NCI-H146 treated with DMSO at 0.1 percent for 48 hours (cell line): Measurements from ENCODE around the gene CBARP.

Source experiments
- DNase-seq: peaks from one replicate; lab custom pipeline; 2025; ENCODE audit not compliant: unreplicated experiment; lab: John Stamatoyannopoulos, UW

CBARP gene

DNA sequence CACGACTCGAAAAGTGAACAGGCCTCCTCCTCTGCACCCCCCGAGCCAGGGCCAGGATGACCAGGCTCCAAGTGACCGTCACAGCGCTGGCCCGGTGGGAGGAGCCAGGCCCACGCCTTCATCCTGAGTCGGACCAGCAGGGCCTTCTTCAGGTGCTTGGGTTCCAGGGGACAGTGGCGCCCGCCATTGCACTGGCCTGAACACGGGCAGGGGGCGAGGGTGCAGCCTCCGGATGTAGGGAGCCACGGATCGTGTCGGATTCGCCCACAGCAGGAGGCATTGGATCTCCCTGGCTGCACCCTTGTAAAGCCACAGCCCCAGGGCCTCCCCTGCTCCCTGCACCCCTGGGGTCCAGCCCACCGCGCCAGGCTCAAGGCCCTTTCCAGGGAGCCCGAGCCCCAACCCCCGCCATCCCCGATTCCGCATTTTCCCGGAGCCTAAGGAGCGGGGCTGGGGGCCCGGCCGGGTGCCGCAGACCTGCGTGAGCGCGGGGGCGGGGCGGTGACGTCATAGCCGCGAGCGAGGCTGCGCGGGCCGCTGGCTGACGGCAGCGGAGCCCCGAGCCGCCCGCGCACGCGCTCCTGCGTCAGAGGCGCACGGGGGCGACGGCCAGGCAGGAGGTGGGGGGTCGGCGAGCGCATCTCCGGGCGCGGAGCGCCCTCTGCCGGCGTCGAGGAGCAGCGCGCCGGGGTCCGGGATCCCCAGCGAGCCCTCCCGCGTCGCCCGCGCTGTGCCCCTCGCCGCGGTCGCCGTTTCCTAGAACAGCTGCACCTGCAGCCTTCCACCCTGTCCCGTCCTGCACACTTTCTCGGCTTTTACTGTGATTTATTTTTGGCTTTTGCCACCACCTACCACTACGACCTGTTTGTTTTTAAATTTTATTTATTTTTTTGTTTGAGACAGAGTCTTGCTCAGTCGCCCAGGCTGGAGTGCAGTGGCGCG, 2.3 kb upstream of the CBARP start:
- peak; percentile 43 for DNase-seq

DNA sequence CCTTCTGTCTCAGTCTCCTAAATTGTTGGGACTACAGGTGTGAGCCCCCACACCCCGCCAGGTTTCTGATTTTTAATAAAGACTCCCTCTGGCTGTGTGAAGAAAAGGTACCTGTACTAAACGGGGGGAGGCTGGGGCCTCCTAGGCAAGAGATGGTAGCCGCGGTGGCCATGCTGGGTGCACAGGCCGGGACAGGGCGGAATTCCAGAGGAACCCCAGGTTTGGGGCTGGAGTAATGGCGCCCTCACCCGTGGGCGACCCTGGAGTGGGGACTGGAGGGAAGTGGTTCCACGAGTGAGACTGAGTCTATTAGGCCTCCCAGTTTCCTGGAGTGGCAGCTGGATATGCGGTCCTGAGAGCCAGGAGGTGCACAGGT, 1.6 kb upstream of the CBARP start:
- no peak for DNase-seq

DNA sequence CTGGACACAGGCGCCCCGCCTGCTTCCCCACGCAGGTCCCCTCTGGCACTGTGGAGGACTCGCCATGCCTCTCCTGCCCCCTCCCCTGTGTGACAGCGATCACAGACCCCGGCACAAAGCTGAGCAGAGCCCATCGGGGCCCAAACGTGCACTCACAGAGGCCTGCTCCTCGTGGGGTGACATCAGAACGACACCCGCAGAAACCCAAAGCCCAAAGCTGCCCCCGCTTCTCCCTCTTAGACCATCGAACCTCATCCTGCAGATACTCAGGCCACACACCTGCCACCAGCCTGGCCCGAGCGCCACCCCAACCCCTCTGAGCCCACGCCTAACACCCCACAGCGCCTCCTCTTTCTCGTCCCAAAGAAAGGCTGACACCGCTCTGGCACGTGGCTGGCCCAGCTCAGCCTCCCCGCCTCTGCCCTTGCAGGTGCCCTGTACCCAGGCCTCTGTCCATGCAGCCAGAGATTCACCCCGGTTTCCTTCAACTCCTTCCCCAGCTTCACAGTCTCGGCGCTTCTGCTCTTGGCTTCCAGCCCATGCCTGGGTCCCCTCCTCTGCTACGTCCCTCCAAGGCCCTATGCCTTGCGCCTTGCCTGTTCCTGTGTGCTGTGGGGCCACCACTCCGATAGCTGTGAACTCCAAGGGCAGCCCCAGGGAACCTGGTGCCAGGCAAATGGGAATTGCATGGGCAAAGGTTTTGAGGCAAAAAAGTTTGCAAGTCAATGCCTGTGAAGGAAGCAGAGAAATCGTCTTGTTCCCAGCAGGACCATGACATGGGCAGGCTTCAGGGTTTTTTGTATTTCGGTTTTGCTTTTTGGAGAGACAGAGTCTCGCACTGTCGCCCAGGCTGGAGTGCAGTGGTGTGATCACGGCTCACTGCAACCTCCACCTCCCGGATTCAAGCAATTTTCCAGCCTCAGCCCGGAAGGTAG, 831 bp upstream of the CBARP start:
- DNase-seq: no peak

DNA sequence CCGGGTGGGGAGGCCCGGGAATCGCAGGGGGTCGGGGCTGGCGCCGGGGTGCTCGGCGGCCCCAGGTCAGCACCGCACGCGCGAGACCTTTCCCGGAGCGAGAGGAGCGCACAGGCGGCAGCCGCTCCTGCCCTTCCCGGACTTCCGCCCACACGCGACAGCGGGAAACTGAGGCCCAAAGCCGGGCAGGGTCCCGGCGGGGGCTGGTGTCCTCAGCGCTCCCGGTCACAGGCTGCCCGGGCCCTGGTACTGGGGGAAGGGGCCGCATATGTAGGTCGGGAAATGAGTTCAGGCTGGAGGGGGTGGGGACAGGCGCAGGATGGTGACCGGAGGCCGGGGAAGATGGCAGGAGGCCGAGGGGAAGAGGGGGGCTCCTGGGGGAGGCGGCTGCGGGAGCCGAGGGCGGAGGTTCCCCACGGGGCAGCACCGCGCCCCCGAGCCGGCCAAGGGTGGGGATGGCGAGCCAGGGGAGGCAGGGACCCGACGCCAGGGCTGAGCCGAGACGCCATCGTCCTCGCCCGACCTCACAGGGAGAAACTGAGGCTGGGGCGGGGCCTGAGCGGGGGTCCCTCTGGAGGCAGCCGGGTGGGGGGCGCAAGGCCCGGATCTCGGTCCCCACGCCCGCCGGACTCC, 662 bp downstream of the CBARP start:
- no peak for DNase-seq

DNA sequence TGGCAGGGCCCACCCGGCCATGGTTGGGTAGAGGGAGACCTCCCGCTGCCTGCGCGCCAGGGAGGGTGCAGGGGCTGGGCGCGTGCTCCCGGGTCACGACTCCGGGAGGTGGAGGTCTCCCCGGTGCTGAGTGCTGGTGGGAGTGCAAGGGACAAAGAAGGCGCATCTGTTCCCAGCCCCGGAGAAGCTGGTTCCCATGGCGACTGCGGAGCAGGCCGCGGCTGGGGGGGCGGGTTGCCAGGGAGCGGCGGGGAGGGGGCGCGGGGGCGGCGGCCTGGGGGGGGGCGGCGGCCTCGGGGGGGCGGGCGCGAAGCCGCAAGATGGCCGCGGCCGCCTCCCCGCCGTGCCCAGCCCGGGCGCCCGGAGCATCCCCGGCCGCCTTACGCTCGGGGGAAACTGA, 1.2 kb downstream of the CBARP start:
- DNase-seq: no peak

DNA sequence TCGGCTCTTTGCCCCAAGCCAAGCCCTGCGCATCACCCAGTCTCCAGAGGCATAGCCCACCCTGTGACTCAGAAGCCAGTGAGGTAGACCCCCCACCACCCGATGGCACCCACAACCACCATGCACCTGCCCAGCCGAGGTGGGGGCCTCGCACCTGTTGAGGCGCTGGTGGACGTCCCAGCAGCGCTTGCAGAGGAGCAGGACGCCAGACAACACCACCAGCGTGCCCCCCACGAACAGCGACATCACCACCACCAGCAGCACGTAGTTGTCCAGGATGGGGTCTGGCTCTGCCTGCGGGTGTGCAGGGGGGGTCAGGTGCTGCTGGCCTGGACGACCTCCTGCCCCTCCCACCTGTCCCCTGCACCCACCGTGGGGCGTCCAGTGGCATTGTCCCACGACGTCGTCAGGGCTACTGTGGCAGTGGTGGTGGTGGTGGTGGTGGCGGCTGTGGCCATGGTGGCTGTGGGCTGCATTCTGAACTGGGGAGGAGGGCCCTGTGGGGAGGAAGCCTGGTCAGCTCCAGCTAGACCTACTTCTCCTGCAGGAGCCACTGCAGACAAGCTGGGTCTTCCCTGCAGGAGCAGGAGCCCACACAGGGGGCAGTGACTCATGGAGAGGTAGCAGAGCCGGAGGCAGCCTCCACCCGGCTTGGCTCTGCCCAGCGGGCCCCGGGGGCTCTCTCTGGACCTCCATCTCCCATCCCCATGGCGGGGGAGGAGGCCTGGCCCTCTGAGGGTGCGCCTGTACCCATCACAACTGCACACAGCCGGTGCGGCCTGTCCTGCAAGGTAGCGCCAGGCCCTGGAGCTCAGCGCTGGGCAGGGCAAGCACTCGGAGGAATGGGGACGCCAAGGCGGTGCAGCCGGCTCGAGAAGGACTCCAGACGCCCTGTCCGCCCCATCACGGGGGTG, 1.9 kb downstream of the CBARP start:
- no peak for DNase-seq

DNA sequence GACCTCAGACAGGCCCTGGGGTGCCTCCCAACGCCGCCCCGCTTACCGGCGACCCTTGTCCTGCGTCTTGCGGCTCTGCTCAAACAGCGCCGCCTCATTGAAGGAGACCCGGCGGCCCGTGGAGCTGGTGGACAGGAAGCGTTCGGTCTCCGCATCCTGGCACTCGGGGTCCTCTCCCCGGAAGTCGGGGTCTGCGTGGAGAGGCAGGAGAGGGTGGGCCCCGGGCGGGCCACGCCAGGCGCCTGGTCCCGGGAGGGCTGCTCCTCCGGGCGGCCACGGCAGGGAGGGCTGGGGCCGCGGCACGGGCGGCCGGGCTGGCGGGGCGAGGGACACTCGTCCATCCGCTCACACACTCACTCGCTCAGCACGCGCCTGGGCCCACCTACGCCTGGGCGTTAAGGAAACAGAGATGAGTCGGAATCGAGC, 2.8 kb downstream of the CBARP start:
- DNase-seq: no peak

DNA sequence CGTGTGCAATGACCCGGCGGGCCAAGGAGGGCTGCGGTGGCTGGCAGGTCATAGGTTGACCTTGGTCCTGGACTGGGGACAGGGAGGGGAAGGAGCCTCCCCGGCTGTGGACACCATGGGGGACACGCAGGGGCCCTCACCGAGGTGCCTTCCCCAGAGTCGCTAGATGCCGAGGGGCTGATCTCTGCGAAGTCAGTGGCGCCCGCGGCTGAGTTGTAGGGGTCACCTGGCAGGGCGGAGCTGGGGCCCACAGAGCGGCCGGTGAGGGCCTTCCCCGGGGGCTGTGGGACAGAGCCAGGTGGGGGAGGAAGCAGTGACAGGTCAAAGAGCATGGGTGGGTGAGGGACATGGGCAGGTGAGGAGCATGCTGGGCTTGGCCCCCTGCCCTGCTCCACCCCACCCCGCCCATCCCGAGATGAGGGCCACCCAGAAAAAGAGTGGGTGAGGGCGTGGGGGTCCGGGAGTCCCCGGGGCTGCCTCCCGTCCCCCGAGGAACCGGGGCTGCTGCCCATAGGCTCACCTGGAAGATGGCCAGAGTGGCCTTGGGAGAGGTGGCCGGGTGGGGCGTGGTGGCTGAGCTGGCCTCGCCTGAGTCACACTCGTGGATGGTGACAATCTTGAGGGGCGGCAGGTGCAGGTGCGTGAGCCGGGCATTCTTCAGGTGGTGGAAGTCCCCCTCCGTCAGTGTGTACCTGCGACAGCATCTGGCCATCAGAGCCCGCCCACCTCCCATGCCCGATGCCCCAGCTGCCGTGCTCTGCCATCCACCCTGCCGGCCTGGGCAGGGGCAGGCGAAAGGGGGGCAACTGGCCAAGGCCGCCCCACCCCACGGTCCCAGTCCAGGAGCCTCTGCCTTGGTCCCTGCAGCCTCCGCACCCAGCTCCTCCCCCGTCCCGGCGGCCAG, 3.5 kb downstream of the CBARP start:
- DNase-seq: no peak

DNA sequence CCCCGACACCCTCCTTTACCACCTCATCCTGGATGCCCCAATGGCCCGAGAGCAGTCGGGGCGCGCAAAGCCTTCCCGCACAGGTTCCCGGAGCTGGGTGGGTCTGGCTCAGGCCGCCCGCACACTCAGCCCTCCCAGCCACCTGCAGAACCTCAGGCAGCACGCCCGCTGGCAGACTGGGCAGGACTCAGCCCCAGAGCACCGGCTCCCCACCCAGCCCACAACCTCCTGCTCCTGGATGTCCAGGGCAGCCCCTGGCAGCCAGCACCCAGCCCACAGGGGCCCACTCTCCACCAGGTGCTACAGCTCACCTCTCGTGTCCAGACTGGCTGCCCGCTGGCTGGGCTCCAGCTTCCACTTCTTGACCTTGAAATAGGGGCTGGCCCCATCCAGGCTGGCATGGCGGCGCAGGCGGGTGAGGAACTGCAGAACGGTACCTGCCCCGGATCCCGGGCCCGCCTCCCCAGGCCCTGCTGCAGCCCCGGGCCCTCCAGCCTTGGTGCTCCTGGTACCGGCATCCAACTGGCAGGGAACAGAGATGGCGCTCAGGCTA, 4.6 kb downstream of the CBARP start:
- DNase-seq: no peak

DNA sequence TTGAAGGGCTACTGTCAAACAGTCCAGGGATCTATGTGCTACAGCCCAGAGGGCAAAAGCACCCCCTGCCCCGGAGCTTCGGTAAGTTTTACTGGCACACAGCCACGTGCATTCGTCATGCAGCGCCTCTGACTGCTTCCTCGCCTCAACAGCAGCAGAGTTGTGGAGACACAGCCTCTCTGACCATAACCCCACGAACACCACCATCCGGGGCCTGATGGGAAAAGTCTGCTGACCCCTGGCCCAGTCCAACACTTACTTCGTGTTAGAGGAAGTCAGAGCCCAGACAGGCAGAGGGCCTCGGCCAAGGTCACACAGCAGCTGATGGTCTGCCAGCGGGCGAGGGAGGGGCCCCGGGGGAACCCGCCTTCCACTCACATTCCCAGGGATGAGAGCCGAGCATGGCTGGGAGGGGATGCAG, 5.1 kb downstream of the CBARP start:
- no peak for DNase-seq

DNA sequence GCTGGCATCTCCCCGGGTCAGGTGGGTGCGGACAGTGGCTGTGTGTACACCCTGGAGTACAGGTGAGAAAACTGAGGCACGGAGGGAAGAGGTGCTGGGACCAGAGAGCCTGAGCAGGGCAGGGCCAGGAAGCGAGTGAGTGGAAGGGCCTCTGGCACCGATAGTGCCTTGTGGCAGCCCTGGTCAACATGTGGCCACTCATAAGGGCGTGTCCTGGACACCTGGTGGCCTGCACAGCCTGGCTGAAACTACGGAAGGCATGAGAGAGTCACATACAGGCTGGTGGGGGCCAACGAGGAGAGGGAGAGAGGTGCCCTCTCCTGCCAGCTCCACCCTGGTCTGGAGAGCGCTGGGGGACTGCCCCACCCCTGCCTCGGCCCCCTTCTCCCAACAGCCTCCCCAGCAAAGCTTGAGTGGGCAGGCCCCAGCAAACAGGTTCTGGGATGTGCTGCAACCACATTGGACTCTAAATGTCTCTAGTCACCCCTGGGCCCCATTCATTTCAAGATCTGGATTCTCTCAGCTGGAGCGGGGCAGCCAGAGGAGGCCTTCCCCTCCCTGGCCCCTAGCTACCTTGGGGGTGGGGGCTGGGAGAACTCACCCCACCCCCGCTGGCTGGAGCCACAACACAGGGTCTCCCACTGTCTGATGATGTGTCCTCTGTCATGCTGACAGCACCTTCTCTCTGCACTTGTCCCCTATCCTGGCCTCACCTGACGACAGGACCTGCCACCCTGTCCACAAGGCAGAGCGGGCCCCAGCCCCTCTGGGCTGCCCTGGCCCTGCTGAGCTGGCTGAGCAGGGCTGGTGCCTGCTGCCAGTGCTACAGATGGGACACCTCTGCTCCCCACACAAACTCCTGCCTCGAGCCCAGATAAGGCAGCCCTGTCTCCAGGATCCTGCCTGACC, 5.8 kb downstream of the CBARP start:
- no peak for DNase-seq

DNA sequence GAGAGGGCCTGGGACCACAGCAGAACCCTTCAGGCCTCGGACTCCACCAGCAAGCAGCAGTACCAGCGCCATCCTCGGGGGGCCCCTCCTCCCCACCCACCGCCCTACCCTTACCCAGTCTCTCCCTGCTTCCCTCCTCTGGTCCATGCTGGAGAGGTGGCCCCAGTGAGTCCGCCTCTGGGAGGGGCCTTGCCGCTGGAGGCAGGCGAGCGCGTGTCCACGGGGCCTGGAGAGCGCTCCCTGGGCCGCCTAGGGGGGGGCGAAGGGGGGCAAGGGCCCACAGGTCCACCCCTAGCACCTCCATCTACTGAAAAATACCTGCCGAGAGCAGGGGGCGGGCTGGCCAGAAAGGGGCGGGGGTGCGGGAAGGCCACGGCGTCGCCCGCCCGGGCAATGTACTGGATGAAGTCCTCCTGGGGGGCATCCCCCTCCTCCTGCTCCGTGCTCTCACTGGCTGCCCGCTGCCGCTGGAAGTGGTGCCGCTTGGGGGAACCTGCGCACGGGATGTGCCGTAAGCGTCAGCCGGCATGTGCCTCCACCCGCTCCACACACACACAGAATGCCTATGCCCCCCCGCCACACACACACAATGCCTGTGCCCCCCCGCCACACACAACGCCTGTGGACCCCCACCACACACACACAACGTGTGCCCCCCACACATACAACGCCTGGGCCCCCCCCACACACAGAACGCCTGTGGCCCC, 6.9 kb downstream of the CBARP start:
- DNase-seq: no peak

DNA sequence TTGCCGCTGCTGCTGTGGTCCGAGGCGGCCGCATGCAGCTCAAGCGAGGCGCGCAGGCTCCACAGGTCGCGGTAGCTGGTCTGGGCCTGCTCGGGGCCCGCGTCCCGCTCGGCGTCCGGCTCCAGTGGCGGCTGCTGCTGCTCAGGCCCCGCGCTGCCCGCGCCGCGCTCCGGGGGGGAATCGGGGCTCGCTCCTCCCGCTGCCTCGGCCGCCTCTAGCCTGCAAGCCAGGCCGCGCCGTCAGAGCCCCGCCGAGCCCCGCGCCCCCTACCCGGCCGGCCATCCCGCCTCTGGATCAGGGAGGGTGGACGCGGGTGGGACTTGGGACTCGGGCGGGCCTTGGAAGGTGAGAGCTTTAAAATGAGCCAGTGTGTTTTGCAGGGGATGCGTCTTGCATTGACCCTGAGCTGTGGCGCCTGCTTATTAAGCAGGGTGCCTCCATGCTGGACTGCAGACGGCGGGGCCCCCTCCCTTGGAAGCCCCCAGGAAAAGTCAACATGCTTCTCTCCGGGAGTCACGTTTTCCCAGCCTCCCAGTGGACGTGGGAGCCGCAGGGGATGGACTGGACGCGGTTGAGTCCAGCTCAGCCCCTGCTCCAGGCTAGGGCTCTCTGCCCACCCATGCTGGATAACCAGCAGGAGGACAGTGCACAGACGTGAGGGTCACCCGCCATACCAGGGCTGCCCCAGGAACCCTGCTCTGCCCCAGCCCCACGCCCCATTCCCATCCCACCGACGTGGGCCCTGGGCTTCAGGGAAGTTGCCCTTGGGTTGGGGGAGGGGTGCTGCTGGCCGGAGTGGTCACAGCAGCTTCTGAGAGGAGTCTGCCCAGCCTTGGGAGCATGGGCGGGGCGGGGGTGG, 7.7 kb downstream of the CBARP start:
- DNase-seq: no peak

DNA sequence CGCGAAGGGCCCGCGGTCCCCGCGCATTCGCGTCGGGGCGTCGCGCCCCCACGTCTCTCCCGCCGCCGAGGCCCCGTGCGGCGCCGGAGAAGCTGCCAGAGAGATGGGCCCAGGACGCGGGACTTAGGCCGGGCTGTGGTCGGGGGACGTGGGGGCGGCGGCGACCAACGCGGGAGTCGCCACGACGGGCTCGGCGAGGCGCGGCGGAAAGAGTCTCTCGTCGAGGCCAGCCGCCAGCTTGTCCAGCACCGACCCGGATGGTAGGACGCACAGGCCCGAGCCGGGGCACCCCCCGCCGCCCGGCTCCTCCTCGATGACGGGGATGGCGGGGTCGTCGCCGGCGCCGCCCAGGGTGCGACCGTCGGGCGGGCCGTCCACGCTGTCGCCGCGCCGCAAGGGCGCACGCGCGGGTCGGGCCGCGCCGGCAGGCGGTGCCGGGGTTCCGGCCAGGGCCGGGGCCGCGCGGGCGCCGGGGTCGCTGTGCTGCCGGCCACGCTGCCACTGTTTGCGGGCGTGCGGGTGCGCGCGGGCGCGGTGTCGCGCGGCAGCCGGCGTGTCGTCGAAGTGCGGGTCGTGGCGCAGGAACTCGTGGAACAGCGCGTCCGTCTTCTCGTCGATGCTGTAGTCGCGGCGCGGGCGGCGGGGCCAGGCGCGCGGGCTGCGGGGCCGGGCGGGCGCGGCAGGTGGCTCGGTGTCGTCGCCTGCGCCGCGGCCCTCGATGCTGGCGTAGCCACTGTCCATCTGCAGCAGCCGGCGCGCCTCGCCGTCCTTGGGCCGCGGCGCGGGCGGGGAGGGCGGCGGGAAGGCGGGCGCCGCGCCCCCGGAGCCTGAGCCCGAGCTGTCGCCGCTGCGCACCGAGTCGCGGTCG, 8.5 kb downstream of the CBARP start:
- DNase-seq: no peak

DNA sequence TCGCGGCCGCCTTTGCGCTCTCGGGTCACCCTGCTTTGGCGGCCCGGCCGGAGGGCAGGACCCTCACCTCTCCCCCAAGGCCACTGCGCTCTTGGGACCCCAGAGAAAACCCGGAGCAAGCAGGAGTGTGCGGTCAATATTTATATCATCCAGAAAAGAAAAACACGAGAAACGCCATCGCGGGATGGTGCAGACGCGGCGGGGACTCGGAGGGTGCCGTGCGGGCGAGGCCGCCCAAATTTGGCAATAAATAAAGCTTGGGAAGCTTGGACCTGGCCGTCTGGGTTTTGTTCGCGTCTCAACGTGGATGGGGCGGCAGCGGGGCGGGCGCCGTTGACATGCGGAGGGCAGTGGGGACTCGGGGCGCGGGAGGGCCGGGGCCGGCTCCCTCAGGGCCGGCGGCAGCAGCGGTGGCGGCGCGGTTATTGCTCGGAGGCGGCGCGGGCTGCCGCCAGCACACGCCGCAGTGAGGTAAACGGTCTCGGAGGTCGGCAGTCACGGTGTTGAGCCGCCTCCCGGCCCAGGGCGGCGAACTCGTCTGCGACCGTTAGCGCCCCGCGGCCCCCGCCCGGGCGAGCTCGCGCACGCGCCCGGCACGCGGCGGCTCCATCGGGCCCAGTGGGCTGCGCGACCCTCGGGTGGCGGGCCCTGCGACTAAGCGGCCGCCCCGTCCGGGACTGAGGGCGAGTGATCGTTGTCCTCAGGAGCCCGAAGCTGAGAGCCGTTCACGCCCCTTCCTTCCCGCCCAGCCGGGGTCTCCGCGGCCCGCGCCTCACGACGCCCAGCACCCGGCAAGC, 9.4 kb downstream of the CBARP start:
- DNase-seq: no peak
